GM20000 (cell line): ENCODE results near the gene OGFOD2.
"Not testable (repeated sequence)": the region's sequence is repeated elsewhere in the genome, so short reads cannot be mapped to it uniquely, and the experiment has no call there.

Source experiments
- DNase-seq: peaks from one replicate; pipeline ENCODE4 v3.0.0; 2012; ENCODE audit warnings: low spot score
- CTCF ChIP-seq: IDR thresholded peaks from 2 replicates; pipeline ENCODE4 v1.5.1; 2012; ENCODE audit warnings: mild to moderate bottlenecking, control low read depth; ENCODE audit errors: extremely low read depth, missing control alignments

OGFOD2 gene

GRCh38 chr12:123011701-123012100 is 36.7 kb downstream of the OGFOD2 start:
- no peak for TF ChIP-seq CTCF
- DNase-seq: no peak

DNA sequence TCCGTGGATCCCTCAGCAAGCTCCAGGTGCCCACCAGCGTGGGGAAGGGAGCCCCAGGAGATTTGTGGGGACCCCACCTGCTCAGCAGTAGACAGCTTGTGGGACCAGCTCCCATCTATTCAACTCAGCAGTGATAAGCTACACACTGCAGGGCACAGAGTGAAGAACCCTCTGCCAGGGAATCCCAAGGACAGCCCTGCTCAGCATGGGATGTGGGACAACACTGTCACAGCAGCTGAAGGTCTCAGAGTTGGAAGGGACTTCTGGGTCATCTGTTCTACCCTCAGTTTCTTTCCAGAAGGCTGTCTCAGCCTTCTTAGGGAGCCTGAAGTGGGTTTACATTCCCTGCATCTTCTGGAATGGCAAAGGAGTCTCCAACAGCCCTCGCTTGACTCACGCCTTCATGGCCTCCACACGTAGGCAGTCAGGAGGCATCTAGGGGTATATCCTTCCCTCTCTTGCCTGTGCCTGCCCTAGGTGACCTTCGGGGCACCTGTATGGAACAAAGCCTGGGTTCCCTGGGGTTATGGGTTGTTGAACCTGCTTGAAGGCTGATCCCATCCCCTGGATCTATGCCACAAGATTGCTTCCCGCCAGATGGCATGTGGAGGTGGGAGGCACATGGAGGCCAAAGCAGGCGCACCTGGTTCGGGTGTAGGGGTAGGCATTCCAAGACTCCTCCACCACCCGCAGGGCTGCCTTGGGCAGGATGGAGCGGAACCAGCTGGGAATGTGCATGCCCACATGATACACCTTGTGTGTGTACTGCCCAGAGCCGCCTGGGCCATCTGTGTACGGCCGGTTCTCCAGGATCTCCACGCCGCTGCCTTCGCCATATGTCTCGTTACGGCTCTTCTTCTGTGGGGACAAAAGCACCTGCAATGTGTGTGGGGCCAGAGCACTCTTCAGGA is 38.4 kb downstream of the OGFOD2 start:
- no peak for DNase-seq
- no peak for TF ChIP-seq CTCF

DNA sequence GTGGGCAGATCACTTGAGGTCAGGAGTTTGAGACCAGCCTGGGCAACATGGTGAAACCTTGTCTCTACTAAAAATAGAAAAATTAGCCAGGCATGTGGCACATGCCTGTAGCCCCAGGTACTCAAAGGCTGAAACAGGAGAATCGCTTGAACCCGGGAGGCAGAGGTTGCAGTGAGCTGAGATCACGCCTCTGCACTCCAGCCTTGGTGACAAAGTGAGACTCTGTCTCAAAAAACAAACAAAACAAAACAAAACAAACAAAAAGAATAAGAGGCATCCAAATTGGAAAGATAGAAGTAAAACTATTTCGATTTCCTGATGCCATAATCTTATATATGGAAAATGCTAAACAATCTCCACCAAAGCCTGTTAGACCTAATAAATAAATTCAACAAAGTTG is 39.4 kb downstream of the OGFOD2 start:
- not testable (repeated sequence) for DNase-seq

- DNase-seq: no peak
- TF ChIP-seq CTCF: no peak
Observed at GRCh38 chr12:123017753-123018152, 42.7 kb downstream of the OGFOD2 start.

DNA sequence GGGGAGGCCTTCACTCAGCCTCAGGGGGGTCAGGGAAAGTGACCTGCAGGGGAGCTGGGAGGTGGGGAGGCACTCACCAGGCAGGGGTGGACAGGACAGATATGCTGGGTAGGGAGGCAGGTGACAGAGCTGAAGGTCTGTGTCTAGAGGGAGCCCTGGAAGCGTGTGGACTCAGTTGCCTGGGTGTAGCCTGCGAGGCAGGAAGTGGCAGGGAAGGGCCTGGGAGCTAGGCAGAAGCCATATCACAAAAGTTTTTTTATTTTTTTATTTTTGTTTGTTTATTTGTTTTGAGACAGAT is 44.7 kb downstream of the OGFOD2 start:
- no peak for DNase-seq
- no peak for TF ChIP-seq CTCF

- TF ChIP-seq CTCF: no peak
Observed at GRCh38 chr12:123021688-123022604, 46.9 kb downstream of the OGFOD2 start.

GRCh38 chr12:123022846-123023245 is 47.8 kb downstream of the OGFOD2 start:
- no peak for DNase-seq
- TF ChIP-seq CTCF: no peak

More at GRCh38 chr12:123021688-123022604, 46.9 kb downstream of the OGFOD2 start:
- no peak for DNase-seq
